NCI-H2081 (cell line): ENCODE measurements around the gene CNTFR.
A peak's percentile ranks its signal among the peaks of the same experiment; 100 is the strongest.

Experiments used
- DNase-seq, 2 experiments: peaks; one replicate each; lab custom pipeline; 2025; lab: John Stamatoyannopoulos, UW

Gene CNTFR

DNA sequence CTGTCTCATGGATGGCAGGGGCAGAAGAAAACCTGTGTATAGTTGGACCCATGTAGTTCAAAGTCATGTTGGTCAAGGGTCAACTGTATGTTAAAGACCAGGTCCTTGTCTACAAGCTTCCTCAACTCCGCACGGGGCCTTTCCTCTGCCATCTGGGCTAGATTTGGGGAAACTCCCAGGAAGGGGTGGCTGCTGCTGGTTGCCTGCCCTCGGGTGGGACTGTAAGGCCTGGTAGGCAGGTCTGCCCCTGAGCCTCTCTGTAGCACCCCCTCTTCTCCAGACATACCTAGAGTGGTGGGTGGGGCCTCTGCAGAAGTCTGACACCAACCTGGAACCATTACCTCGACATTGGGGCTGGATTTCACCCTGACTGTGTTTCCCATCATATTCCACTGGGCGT lies 82.0 kb downstream of the CNTFR start:
- no peak for DNase-seq

- DNase-seq, result no peak
Measured at GRCh38 chr9:34506623-34507022, 82.9 kb downstream of the CNTFR start.

DNA sequence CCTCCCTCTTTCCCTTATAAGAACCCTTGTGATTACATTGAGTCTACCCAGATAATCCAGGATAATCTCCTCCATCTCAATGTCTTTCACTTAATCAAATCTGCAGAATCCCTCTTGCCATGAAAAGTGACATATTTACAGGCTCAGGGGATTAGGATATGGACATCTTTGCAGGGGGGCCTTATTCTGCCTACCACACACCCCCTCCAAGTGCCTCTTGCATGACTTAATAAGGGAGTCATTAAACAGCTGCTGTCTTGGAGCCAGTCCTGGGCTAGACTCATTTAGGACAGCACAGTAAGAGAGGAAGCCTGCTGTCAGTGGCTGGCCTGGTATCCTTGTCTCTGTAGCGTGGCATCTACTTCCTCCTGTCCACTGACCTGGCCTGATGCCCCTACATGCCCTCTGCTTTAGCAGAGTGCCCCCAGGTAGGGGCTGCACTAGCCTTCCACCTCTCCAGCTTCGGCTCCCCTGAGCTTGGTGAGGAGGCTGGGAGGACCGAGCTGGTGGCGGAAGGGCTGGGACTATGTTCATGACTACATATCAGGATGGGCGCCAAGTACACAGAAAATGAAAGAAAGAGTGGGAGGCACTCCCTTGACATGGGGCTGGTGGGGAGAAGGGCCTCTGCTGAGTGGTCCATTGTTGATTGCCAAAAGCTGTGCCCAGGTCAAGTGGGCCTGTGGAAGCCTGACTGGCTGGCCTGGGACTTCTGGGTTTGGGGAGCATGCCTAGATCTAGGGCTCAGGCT lies 84.0 kb downstream of the CNTFR start:
- DNase-seq, result no peak

DNA sequence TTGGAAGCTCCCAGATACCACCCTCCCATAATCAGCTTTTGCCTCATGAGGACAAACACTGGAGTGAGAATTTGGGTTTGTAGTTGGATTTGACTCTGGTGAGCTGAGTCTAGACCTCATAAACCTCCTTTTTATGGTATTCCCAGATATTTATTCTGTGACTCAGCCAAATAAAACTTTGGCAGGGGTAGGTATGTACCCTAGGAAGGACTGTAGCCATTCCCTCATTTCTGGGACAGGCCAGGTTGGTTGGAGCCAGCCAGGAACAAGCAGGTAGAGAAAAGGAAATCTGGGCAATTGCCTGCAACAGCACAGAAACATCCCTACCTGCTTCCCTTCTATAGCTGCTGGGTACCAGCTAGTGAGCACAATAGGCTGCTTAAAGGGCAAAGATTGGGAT lies 86.1 kb downstream of the CNTFR start:
- no peak for DNase-seq

DNA sequence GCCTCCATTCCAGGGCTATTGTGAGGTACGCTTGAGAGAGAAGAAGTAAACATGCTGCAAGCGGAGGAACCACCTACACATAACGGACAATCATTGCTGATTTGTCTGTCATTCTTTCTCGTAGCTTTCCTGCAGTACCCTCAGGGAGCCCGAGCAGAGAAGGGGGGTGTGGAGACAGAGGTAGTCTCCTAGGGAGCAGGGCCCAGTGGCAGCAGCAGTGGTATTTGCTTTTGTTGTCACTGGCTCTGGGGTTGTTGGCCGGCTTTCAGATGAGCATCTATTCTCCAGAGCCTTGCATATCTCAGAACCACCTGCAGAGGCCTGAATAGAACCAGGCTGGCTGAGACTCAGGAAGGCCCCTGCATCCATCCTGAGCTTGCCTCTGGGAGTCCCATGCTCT lies 86.6 kb downstream of the CNTFR start:
- no peak for DNase-seq

DNA sequence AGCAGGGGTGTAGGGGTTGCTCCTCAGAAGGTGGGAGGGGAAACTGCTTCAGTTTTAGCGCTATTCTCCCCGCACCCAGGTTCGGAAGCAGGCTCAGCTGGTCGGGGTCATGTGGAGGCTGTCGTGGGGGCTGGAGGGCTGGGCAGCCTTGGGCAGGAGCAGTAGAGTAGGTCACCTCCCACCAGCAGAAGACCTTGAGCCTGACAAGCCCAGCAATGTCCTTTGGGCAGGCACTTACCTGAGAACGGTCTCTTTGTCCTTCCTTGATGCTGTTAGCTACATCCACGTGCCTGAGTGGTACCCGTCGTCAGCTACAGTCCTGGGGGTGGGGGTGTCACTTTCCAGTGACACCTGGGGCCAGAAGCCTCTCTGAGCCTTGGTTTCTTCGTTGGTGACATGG lies 87.1 kb downstream of the CNTFR start:
- no peak for DNase-seq

DNA sequence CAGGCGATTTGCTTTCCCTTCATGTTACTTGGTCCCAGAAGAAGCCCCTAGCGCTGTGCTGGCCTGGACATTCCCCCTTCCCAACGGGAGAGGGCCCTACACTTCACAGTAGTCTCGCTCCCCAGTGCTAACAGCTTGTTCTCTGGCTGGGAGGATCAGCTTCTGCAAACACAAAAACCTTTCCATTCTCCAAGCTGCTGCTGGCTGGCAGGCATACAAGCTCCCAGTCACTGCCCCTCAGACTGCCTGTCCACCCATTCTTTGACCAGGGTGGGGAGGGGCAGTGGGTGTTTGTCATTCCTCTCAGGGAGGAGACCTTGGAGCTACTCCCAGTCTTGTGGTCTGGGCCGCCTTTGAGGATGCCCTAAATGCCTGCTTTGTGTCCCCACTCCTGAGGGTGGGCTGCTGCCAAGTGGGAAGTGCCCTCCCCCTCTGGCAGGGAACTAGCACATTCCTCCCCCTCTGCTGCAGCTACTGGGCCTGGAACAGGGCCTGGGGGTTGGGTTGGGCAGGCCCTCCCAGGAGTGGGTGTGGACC lies 87.6 kb downstream of the CNTFR start:
- peak in 1 of 2 experiments; percentile 11 for DNase-seq
